K562 (cell line): Measurements from ENCODE around the gene MIB2. TPM values are rescaled to one million over a fixed set of nuclear protein-coding genes. Genes with fewer than 3 reads are reported as not detected.
A peak's percentile ranks its signal among the peaks of the same experiment; 100 is the strongest.

ENCODE experiments used
- CBFB ChIP-seq: sonication (generic); formaldehyde crosslinking; IDR thresholded peaks from 2 replicates; pipeline ENCODE4 v1.4.0; 2020; ENCODE audit warnings: mild to moderate bottlenecking, missing genetic modification reagents
- E2F3 ChIP-seq: fragments of 250-450 bp; sonication (Bioruptor Pico); IDR thresholded peaks from 2 replicates; pipeline ENCODE4 v1.4.0; 2020; ENCODE audit warnings: mild to moderate bottlenecking
- GABPB2 ChIP-seq: fragments of 250-450 bp; sonication (Bioruptor Pico); conservative IDR thresholded peaks from 2 replicates; pipeline ENCODE4 v1.5.1; 2021; ENCODE audit warnings: mild to moderate bottlenecking
- L3MBTL2 ChIP-seq: fragments of 450-650 bp; IDR thresholded peaks from 2 replicates; pipeline ENCODE4 v1.6.1; 2016; ENCODE audit warnings: mild to moderate bottlenecking, moderate library complexity
- MXI1 ChIP-seq: IDR thresholded peaks from 2 replicates; pipeline ENCODE4 v1.6.1; 2011; ENCODE audit warnings: low read depth, mild to moderate bottlenecking, improper control_type of control experiment, low read length
- PATZ1 ChIP-seq: fragments of 250-450 bp; sonication (Bioruptor Pico); IDR thresholded peaks from 2 replicates; pipeline ENCODE4 v1.5.0; 2020; ENCODE audit warnings: mild to moderate bottlenecking, borderline replicate concordance
- PKNOX1 ChIP-seq: fragments of 450-650 bp; IDR thresholded peaks from 2 replicates; pipeline ENCODE4 v1.6.1; 2016
- RBBP5 ChIP-seq: fragments of 200-600 bp; sonication (generic); IDR thresholded peaks from 2 replicates; pipeline ENCODE4 v1.6.1; 2012; ENCODE audit warnings: borderline replicate concordance, mild to moderate bottlenecking, low read length, control low read depth, inconsistent platforms; ENCODE audit not compliant: insufficient read depth, poor library complexity, severe bottlenecking
- RBM15 ChIP-seq: fragments of 200-400 bp; formaldehyde crosslinking; IDR thresholded peaks from 2 replicates; pipeline ENCODE4 v1.6.1; 2018; ENCODE audit warnings: mild to moderate bottlenecking, low read length, moderate library complexity; ENCODE audit not compliant: insufficient read depth
- SRSF9 ChIP-seq: fragments of 200-400 bp; formaldehyde crosslinking; IDR thresholded peaks from 2 replicates; pipeline ENCODE4 v1.6.1; 2017; ENCODE audit warnings: low read depth, low read length, borderline replicate concordance
- SUPT5H ChIP-seq: fragments of 450-650 bp; IDR thresholded peaks from 2 replicates; pipeline ENCODE4 v1.6.1; 2016
- ZFP91 ChIP-seq: sonication (generic); formaldehyde crosslinking; IDR thresholded peaks from 2 replicates; pipeline ENCODE4 v1.8.0; 2022; ENCODE audit warnings: mild to moderate bottlenecking, missing genetic modification reagents
- ZNF586 ChIP-seq: fragments of 450-650 bp; formaldehyde crosslinking; conservative IDR thresholded peaks from 2 replicates; pipeline ENCODE4 v1.4.0; 2020; ENCODE audit warnings: mild to moderate bottlenecking, moderate library complexity
- ZNF695 ChIP-seq: fragments of 450-650 bp; formaldehyde crosslinking; IDR thresholded peaks from 2 replicates; pipeline ENCODE4 v1.4.0; 2020; ENCODE audit warnings: mild to moderate bottlenecking, moderate library complexity
- polyA plus RNA-seq, 8 experiments: library from polyadenylated mRNA; depleted of rRNA in 4 of 8; stranded (reverse) in 5 of 8; unstranded in 3 of 8; fragments of >200 nt; fragmentation: Nextera tagmentation in 2 of 8; fragmentation: Illumina TruSeq in 1 of 8; extraction: Ambion mirVana in 2 of 8; extraction: Trizol in 1 of 8; gene quantifications; 2 replicates each; pipeline versions ENCODE4 v1.2.1 to v1.2.3, GENCODE V29; 2011 to 2014; ENCODE audit warnings: inconsistent platforms in 1 of 8, missing spikeins in 1 of 8
- total RNA-seq, 7 experiments: library from RNA; depleted of rRNA in 6 of 7; stranded (reverse); fragments of >200 nt in 6 of 7; fragmentation: Illumina TruSeq in 2 of 7; extraction: Trizol in 2 of 7; gene quantifications; 2 replicates each; pipeline versions ENCODE4 v1.2.1 to v1.2.3, GENCODE V29; 2011 to 2021; ENCODE audit warnings: low replicate concordance in 1 of 7

MIB2 gene
- total and polyA plus RNA-seq, 9 of the 15 experiments (the other 6 are each of a cell fraction or from before 2014, with no cell fraction given): 0.04 to 17.0 (median 4.9) TPM; not detected in 1

- TF ChIP-seq RBM15: no peak
- no peak for TF ChIP-seq GABPB2 (CRISPR knock-in tag)
- peak; percentile 68 for TF ChIP-seq L3MBTL2
- no peak for TF ChIP-seq PATZ1 (CRISPR knock-in tag)
- no peak for TF ChIP-seq ZNF695 (CRISPR knock-in tag)
- 0 out of 2 replicates have a peak, but pooled peaks have one; percentile 47 for TF ChIP-seq E2F3 (CRISPR knock-in tag)
- no peak for TF ChIP-seq SUPT5H
- TF ChIP-seq PKNOX1: no peak
- TF ChIP-seq ZFP91: no peak
- no peak for TF ChIP-seq ZNF586 (CRISPR knock-in tag)
- no peak for TF ChIP-seq CBFB (CRISPR knock-in tag)
- TF ChIP-seq SRSF9: no peak
- no peak for TF ChIP-seq RBBP5
- no peak for TF ChIP-seq MXI1
Measured at GRCh38 chr1:1599935-1600860, 15.1 kb upstream of the MIB2 start, which contains the start of gene FNDC10 (continued).
